ENCODE measurements around the gene AKAP8.

DNA sequence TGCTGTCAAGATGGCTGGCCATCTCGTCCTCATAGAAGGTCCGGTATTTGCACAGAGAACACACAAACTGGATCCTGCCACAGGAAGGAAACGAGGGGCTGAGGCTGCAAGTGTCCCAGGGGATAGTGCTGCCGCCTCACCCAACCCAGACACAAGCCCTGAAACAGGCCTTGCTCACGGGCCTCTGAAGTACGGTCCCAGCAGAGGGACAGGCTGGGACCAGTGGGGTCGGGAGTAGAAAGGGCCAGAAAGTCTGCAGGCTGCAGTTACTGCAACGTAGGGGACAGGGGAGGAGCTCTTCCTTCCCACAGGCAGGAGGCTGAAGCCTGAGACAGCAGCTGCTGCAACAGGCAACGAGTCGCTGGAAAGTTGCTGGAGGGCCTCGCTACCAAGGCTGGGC lies 18.2 kb upstream of the AKAP8 start:
- TF ChIP-seq POLR2AphosphoS5 (IDR thresholded peaks at IDR 0.05; ENCODE audit: low read depth, low read length): no peak
- TF ChIP-seq POLR2A (IDR thresholded peaks at IDR 0.05; ENCODE audit: low read depth, low read length): no peak
